ENCODE measurements around the gene ZNF683. TPM values are rescaled to one million over a fixed set of nuclear protein-coding genes. Genes with fewer than 3 reads are reported as not detected.

The ZNF683 gene
- total and polyA plus RNA-seq, 10 of the 15 experiments (the other 5 are each of a cell fraction or from before 2014, with no cell fraction given): not detected

DNA sequence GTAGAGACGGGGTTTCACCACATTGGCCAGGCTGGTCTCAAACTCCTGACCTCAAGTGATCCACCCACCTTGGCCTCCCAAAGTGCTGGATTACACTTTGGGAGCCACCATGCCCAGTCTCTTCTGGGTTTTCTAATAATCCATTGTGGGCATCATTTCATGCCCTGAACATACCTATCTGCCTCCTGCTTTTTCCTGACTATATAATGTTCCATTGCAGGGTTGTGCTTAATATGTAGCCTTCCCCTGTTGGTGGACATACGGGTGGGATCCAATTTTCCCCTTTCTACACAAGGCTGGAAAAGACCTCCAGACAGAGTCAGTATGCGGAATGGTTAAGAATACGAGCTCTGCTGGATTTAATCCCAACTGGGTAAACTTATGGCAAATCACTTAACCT, 3.5 kb upstream of the ZNF683 start (continued):
- TF ChIP-seq, protein P1, sequence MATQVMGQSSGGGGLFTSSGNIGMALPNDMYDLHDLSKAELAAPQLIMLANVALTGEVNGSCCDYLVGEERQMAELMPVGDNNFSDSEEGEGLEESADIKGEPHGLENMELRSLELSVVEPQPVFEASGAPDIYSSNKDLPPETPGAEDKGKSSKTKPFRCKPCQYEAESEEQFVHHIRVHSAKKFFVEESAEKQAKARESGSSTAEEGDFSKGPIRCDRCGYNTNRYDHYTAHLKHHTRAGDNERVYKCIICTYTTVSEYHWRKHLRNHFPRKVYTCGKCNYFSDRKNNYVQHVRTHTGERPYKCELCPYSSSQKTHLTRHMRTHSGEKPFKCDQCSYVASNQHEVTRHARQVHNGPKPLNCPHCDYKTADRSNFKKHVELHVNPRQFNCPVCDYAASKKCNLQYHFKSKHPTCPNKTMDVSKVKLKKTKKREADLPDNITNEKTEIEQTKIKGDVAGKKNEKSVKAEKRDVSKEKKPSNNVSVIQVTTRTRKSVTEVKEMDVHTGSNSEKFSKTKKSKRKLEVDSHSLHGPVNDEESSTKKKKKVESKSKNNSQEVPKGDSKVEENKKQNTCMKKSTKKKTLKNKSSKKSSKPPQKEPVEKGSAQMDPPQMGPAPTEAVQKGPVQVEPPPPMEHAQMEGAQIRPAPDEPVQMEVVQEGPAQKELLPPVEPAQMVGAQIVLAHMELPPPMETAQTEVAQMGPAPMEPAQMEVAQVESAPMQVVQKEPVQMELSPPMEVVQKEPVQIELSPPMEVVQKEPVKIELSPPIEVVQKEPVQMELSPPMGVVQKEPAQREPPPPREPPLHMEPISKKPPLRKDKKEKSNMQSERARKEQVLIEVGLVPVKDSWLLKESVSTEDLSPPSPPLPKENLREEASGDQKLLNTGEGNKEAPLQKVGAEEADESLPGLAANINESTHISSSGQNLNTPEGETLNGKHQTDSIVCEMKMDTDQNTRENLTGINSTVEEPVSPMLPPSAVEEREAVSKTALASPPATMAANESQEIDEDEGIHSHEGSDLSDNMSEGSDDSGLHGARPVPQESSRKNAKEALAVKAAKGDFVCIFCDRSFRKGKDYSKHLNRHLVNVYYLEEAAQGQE (IDR thresholded peaks at IDR 0.05; ENCODE audit: low read depth, low read length): no peak
- TF ChIP-seq, protein P2, sequence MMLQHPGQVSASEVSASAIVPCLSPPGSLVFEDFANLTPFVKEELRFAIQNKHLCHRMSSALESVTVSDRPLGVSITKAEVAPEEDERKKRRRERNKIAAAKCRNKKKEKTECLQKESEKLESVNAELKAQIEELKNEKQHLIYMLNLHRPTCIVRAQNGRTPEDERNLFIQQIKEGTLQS (IDR thresholded peaks at IDR 0.05; ENCODE audit: borderline replicate concordance, extremely low read depth, low read depth, low read length): no peak
- TF ChIP-seq GATAD2B (conservative IDR thresholded peaks at IDR 0.05; ENCODE audit: low read depth) (no peak), PAX8 (IDR thresholded peaks at IDR 0.05) (no peak), RB1 (IDR thresholded peaks at IDR 0.05; ENCODE audit: borderline replicate concordance) (no peak), RBBP5 (conservative IDR thresholded peaks at IDR 0.05) (no peak), NFIC (IDR thresholded peaks at IDR 0.05; ENCODE audit: low read depth, low read length) (no peak)
- TF ChIP-seq, protein P3, sequence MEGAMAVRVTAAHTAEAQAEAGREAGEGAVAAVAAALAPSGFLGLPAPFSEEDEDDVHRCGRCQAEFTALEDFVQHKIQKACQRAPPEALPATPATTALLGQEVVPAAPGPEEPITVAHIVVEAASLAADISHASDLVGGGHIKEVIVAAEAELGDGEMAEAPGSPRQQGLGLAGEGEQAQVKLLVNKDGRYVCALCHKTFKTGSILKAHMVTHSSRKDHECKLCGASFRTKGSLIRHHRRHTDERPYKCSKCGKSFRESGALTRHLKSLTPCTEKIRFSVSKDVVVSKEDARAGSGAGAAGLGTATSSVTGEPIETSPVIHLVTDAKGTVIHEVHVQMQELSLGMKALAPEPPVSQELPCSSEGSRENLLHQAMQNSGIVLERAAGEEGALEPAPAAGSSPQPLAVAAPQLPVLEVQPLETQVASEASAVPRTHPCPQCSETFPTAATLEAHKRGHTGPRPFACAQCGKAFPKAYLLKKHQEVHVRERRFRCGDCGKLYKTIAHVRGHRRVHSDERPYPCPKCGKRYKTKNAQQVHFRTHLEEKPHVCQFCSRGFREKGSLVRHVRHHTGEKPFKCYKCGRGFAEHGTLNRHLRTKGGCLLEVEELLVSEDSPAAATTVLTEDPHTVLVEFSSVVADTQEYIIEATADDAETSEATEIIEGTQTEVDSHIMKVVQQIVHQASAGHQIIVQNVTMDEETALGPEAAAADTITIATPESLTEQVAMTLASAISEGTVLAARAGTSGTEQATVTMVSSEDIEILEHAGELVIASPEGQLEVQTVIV (IDR thresholded peaks at IDR 0.05; ENCODE audit: borderline replicate concordance, partially characterized antibody): no peak
- TF ChIP-seq, protein P4, sequence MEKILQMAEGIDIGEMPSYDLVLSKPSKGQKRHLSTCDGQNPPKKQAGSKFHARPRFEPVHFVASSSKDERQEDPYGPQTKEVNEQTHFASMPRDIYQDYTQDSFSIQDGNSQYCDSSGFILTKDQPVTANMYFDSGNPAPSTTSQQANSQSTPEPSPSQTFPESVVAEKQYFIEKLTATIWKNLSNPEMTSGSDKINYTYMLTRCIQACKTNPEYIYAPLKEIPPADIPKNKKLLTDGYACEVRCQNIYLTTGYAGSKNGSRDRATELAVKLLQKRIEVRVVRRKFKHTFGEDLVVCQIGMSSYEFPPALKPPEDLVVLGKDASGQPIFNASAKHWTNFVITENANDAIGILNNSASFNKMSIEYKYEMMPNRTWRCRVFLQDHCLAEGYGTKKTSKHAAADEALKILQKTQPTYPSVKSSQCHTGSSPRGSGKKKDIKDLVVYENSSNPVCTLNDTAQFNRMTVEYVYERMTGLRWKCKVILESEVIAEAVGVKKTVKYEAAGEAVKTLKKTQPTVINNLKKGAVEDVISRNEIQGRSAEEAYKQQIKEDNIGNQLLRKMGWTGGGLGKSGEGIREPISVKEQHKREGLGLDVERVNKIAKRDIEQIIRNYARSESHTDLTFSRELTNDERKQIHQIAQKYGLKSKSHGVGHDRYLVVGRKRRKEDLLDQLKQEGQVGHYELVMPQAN (conservative IDR thresholded peaks at IDR 0.05): no peak
- TF ChIP-seq, protein P5, sequence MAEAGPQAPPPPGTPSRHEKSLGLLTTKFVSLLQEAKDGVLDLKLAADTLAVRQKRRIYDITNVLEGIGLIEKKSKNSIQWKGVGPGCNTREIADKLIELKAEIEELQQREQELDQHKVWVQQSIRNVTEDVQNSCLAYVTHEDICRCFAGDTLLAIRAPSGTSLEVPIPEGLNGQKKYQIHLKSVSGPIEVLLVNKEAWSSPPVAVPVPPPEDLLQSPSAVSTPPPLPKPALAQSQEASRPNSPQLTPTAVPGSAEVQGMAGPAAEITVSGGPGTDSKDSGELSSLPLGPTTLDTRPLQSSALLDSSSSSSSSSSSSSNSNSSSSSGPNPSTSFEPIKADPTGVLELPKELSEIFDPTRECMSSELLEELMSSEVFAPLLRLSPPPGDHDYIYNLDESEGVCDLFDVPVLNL (IDR thresholded peaks at IDR 0.05; ENCODE audit: low read depth, low read length): no peak
